Activated B cell treated with CpG ODN at 0.5 μM for 24 hours (primary cell): ENCODE results near the gene GJA1. TPM values are rescaled to one million over a fixed set of nuclear protein-coding genes. Genes with fewer than 3 reads are reported as not detected.
"Not testable (repeated sequence)": the region's sequence is repeated elsewhere in the genome, so short reads cannot be mapped to it uniquely, and the experiment has no call there.

Source experiments
- ATAC-seq: fragments of 200-7000 bp; cut with Tn5 transposase; one replicate; pipeline ENCODE4 v1.10.0; 2021; ENCODE audit warnings: low read depth, mild to moderate bottlenecking, moderate library complexity
- CTCF ChIA-PET: fragments of 350-600 bp; sonication (Branson Sonifier 250); formaldehyde crosslinking; loops from one replicate; lab custom pipeline; 2021; ENCODE audit warnings: antibody characterized with exemption; lab: Charles Lee
- POLR2A ChIA-PET: fragments of 350-600 bp; sonication (Branson Sonifier 250); formaldehyde crosslinking; loops from one replicate; lab custom pipeline; 2021; ENCODE audit warnings: antibody characterized with exemption; lab: Charles Lee
- DNase-seq: peaks from one replicate; pipeline ENCODE4 v3.0.0; 2022
- H3K27ac Mint-ChIP-seq: one replicate; pipeline ENCODE4 v1.8.0; 2020; ENCODE audit warnings: mixed read lengths
- H3K27me3 Mint-ChIP-seq: one replicate; pipeline ENCODE4 v1.8.0; 2021; ENCODE audit warnings: mixed read lengths
- H3K36me3 Mint-ChIP-seq: one replicate; pipeline ENCODE4 v1.8.0; 2021; ENCODE audit warnings: low read depth, mixed read lengths
- H3K4me1 Mint-ChIP-seq: one replicate; pipeline ENCODE4 v1.8.0; 2021; ENCODE audit warnings: mixed read lengths
- H3K4me3 Mint-ChIP-seq: one replicate; pipeline ENCODE4 v1.8.0; 2020; ENCODE audit warnings: mild to moderate bottlenecking, mixed read lengths
- H3K9me3 Mint-ChIP-seq: one replicate; pipeline ENCODE4 v1.8.0; 2020; ENCODE audit warnings: mixed read lengths
- CTCF ChIP-seq: fragments of 200-600 bp; IDR thresholded peaks from one replicate; pipeline ENCODE4 v1.8.0; 2022; ENCODE audit warnings: antibody characterized with exemption, mild to moderate bottlenecking
- intact Hi-C: fragments of 100-400 bp; cut with micrococcal nuclease; formaldehyde crosslinking; loops from one replicate; pipeline ENCODE4 v1.15.1; 2024
- total RNA-seq: library from RNA; stranded (reverse); gene quantifications from 2 replicates; pipeline ENCODE4 v1.2.3, GENCODE V29; 2022

The GJA1 gene
- total RNA-seq, 1 donor from 2014 or later, result not detected

DNA sequence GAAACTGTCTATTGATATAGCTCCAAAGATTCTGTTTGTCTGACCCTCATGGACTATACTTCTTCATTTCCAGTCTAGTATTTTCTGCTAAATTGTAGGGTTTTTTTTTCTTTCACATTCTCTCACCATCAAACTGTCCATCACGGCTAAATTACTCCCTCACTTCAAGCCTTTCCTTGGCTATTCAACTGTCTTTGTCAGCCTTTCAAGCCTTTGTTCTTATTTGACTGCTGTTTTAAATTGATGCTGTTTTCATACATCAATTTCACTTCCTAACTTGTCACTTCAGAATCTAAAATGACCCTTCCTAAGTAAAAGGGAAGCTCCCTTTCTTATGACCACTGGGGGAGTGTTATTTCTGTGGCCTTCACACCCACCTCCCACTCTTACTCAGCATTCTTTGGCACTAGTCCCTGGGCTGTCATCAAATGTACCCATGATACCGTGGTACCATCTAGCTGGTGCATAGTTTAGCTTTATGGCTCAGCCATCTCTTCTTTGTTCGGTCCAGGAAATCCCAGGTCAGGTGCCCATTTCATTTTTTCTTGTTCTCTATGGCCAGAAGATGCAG is 8.6 kb downstream of the GJA1 start:
- Mint-ChIP-seq H3K9me3 (no peaks in the 10 kb centered on the region), H3K4me1 (no peaks in the 10 kb centered on the region), H3K27me3 (peaks cover 4% of the 10 kb centered on the region), H3K4me3 (no peak overlapping the region), H3K36me3 (no peaks in the 10 kb centered on the region), H3K27ac (no peak overlapping the region)
- ChIA-PET CTCF (no interaction called here), POLR2A (no interaction called here)
- no peak for TF ChIP-seq CTCF
- intact Hi-C loops, result no loop called here
- ATAC-seq (no peak), DNase-seq (no peak)

DNA sequence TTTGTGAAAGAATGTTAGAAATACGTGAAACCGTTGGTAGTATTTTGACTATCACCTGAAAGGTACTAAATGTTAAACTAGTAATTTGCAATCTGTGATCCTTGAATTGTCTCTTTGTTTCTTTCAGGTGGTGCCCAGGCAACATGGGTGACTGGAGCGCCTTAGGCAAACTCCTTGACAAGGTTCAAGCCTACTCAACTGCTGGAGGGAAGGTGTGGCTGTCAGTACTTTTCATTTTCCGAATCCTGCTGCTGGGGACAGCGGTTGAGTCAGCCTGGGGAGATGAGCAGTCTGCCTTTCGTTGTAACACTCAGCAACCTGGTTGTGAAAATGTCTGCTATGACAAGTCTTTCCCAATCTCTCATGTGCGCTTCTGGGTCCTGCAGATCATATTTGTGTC is 11.3 kb downstream of the GJA1 start:
- CTCF ChIA-PET, POLR2A ChIA-PET, ATAC-seq, H3K27ac Mint-ChIP-seq, H3K36me3 Mint-ChIP-seq, H3K4me3 Mint-ChIP-seq, H3K9me3 Mint-ChIP-seq, H3K27me3 Mint-ChIP-seq, DNase-seq, H3K4me1 Mint-ChIP-seq, intact Hi-C loops: not testable (repeated sequence)

DNA sequence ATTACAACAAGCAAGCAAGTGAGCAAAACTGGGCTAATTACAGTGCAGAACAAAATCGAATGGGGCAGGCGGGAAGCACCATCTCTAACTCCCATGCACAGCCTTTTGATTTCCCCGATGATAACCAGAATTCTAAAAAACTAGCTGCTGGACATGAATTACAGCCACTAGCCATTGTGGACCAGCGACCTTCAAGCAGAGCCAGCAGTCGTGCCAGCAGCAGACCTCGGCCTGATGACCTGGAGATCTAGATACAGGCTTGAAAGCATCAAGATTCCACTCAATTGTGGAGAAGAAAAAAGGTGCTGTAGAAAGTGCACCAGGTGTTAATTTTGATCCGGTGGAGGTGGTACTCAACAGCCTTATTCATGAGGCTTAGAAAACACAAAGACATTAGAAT is 12.3 kb downstream of the GJA1 start:
- H3K36me3 Mint-ChIP-seq, intact Hi-C loops, ATAC-seq: not testable (repeated sequence)

DNA sequence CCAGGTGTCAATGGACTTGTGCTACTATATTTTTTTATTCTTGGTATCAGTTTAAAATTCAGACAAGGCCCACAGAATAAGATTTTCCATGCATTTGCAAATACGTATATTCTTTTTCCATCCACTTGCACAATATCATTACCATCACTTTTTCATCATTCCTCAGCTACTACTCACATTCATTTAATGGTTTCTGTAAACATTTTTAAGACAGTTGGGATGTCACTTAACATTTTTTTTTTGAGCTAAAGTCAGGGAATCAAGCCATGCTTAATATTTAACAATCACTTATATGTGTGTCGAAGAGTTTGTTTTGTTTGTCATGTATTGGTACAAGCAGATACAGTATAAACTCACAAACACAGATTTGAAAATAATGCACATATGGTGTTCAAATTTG is 13.1 kb downstream of the GJA1 start:
- H3K27me3 Mint-ChIP-seq, H3K36me3 Mint-ChIP-seq, intact Hi-C loops, H3K9me3 Mint-ChIP-seq, H3K27ac Mint-ChIP-seq, H3K4me3 Mint-ChIP-seq, CTCF ChIA-PET, ATAC-seq, POLR2A ChIA-PET, H3K4me1 Mint-ChIP-seq, DNase-seq: not testable (repeated sequence)

More for the DNA sequence above, 12.3 kb downstream of the GJA1 start:
- H3K27me3 Mint-ChIP-seq, H3K4me1 Mint-ChIP-seq, H3K9me3 Mint-ChIP-seq, DNase-seq, H3K27ac Mint-ChIP-seq, CTCF ChIA-PET, H3K4me3 Mint-ChIP-seq, POLR2A ChIA-PET: not testable (repeated sequence)

DNA sequence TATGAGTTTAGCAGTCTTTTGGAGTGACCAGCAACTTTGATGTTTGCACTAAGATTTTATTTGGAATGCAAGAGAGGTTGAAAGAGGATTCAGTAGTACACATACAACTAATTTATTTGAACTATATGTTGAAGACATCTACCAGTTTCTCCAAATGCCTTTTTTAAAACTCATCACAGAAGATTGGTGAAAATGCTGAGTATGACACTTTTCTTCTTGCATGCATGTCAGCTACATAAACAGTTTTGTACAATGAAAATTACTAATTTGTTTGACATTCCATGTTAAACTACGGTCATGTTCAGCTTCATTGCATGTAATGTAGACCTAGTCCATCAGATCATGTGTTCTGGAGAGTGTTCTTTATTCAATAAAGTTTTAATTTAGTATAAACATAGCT is 13.9 kb downstream of the GJA1 start:
- no peaks in the 10 kb centered on the region for H3K4me1 Mint-ChIP-seq
- no peak for DNase-seq
- H3K27me3 Mint-ChIP-seq, result no peaks in the 10 kb centered on the region
- H3K27ac Mint-ChIP-seq, result no peak overlapping the region
- intact Hi-C loops, result no loop called here
- no peak for ATAC-seq
- POLR2A ChIA-PET, result no interaction called here
- CTCF ChIA-PET, result no interaction called here
- TF ChIP-seq CTCF, result no peak
- no peak overlapping the region for H3K4me3 Mint-ChIP-seq
- no peaks in the 10 kb centered on the region for H3K9me3 Mint-ChIP-seq
- H3K36me3 Mint-ChIP-seq, result no peaks in the 10 kb centered on the region

- no peaks in the 10 kb centered on the region for H3K9me3 Mint-ChIP-seq
- H3K27me3 Mint-ChIP-seq, result no peaks in the 10 kb centered on the region
- intact Hi-C loops, result no loop called here
- ATAC-seq (no peak), DNase-seq (no peak)
- no peak overlapping the region for H3K27ac Mint-ChIP-seq
- no peak for TF ChIP-seq CTCF
- H3K4me3 Mint-ChIP-seq, result no peak overlapping the region
- H3K4me1 Mint-ChIP-seq, result no peaks in the 10 kb centered on the region
- ChIA-PET POLR2A (no interaction called here), CTCF (no interaction called here)
- no peaks in the 10 kb centered on the region for H3K36me3 Mint-ChIP-seq
These were observed 14.8 kb downstream of the GJA1 start for GRCh38 chr6:121450242-121450641.

- no peak overlapping the region for H3K4me3 Mint-ChIP-seq
- H3K36me3 Mint-ChIP-seq, result no peaks in the 10 kb centered on the region
- no peak for TF ChIP-seq CTCF
- H3K9me3 Mint-ChIP-seq, result no peaks in the 10 kb centered on the region
- ATAC-seq, result no peak
- ChIA-PET POLR2A (no interaction called here), CTCF (no interaction called here)
- DNase-seq, result no peak
- intact Hi-C loops, result no loop called here
- H3K4me1 Mint-ChIP-seq, result no peaks in the 10 kb centered on the region
- H3K27ac Mint-ChIP-seq, result no peak overlapping the region
- no peaks in the 10 kb centered on the region for H3K27me3 Mint-ChIP-seq
These were observed 15.8 kb downstream of the GJA1 start for GRCh38 chr6:121451250-121451649.
